Fibroblast of gingiva (primary cell): ENCODE measurements around the gene THRSP.
"Not testable (repeated sequence)": the region's sequence is repeated elsewhere in the genome, so short reads cannot be mapped to it uniquely, and the experiment has no call there.

Source experiments
- DNase-seq: peaks from one replicate; pipeline ENCODE4 v3.0.0-alpha.2; 2011; ENCODE audit warnings: low read depth

Gene THRSP

DNA sequence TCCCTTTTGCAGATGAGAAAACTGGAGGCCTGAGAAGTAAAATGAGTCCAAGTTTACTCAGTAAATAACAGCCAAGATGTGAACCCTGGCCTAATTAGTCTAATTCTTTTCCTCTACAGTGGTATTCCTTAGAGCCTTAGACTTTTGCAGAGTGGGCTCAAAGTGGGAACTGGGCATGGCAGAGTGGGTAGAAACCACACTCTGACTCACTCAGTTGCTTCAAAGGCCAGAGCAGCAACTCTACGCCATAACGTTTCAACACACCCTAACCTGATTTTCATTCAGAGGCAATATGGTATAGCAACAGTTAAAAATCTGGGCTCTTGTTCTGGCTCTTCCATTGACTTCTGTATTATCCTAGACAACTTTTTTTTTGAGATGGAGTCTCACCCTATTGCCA is 2.8 kb downstream of the THRSP start:
- DNase-seq: no peak

DNA sequence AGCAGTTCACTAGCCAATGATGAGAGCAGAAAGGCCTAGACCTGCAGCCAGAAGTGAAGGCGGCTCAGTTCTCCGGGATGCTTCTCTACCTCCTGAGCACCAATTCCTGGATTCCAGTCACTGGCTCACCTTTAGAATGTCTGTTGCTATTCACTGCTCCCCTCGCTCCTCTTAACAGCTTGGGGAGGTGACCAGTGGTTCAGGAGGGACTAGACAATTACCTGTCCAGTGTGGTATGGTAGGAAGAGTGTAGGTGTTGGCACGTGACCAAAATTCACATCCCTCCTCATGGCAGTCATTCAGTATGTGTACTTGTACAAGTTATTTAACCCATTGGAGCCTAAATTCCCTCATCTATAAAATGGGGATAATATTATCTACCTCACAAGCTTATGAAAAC is 4.0 kb downstream of the THRSP start:
- no peak for DNase-seq

- peak; percentile 13 for DNase-seq
Measured at GRCh38 chr11:78069465-78069864, 5.8 kb downstream of the THRSP start.

DNA sequence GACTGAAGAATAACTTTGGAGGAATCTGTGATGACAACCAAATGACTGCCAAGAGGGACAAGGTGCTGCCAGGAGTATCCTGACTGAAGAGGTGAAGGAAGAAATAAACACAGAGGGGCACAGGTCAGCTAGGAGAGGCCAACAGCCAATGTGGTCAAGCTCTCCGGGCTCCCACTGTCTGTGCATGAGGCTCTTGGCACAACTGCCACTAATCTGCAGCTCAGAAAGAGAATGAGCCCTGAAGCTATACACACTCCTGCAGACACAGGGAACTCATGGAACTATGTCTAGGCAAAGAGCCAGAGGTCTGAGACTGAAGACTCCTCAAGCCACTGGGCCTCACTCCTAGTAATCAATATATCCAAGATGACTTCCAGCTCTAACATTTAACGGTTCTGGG is 7.0 kb downstream of the THRSP start:
- no peak for DNase-seq

- no peak for DNase-seq
Measured at GRCh38 chr11:78071717-78072116, 8.1 kb downstream of the THRSP start.

DNA sequence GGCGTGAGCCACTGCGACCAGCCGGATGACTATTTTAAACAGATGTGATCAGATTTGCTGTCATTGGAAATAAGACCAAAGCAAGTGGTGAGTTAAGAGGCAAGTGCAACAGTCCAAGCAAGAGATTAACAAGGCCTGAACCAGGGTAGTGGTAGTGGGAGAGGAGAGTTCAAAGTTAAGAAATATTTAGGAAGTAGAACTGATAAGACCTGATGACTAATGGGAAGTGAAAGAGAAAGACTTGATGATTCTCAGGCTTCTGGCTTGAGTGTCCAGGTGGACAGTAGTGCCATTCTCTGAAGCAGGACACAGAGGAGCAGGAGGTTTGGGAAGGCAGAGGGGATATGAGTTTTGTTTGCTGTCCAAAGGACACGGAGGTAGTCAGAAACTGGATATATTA is 8.8 kb downstream of the THRSP start:
- no peak for DNase-seq

DNA sequence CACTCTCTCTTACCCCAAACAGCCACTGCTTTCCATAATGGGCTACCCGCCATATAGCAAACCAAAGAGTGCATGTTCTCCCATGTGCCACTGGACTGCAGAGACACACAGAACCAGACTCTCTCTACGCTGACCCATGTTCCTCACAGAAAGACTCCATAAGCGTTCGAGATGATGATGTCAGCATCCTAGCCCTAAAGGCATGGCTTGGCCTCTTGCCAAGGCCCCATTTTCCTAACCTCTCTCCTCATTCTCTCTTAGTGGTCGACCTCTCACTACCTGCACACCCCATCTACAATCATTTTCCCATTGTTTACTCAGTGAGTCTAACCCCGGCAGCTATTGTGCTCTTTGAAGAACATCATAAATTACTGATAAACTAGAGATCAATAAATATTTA is 11.1 kb downstream of the THRSP start:
- no peak for DNase-seq

- DNase-seq: no peak
Measured at GRCh38 chr11:78076733-78077403, 13.2 kb downstream of the THRSP start.

DNA sequence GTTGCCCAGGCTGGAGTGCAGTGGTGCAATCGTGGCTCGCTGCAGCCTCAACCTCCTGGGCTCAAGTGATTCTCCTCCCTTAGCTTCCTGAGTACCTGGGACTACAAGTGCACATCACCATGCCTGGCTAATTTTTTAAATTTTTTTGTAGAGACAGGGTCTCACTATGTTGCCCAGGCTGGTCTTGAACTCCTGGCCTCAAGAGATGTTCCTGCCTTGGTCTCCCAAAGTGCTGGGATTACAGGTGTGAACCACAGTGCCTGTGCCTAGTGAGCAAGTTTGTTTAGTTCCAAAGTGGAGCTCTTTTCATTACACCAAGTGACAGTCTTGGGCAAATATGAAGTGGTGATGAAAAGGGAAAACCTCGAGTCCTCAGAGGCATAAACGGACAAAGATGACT is 13.9 kb downstream of the THRSP start:
- not testable (repeated sequence) for DNase-seq

GRCh38 chr11:78078218-78079167 is 14.8 kb downstream of the THRSP start:
- DNase-seq: no peak

DNA sequence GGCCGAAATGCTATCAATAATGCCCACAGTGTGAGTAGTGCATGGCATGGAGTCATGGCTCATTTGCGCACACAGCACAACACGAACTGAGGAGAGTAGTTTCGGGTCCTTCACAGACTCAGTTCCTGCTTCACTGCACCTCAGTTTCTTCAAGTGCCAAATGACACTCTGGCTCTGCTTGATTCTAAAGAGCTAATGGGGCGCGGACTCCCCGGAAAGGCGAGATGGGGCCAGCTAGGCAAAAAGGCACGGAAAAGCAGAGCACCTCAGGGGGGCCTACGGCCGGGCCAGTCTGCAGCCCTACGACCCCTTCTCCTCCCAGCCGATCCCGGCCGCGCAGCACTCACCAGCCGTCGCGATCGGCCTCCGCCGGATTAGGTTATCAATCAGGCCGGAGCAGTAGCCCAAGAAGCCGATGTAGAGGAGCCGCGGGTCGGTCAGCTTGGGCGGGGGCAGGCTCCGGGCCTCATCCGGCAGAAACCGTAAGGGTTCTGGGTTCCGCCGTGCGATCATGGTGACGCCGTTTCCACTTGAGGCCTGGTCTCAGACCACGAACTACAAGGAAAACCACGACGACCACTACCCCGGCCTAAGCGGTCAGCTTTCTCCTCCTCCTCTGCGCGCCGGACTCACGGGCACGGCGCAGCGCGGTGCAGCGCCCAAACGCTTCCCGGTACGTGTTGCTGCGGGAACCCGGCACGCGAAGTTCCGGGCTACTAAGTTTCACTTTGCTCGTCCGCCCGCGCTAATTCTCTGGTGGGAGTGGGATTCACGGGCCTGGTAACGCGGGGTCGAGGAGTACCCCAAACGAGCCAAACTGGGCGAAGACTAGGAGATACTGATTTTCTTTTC is 15.8 kb downstream of the THRSP start, which contains the start of gene NDUFC2:
NDUFC2 (minus strand) TSS at position 631 of the 852 bp plus-strand sequence; CDS start at position 513, 118 bp downstream.
- peak; percentile 85 for DNase-seq

DNA sequence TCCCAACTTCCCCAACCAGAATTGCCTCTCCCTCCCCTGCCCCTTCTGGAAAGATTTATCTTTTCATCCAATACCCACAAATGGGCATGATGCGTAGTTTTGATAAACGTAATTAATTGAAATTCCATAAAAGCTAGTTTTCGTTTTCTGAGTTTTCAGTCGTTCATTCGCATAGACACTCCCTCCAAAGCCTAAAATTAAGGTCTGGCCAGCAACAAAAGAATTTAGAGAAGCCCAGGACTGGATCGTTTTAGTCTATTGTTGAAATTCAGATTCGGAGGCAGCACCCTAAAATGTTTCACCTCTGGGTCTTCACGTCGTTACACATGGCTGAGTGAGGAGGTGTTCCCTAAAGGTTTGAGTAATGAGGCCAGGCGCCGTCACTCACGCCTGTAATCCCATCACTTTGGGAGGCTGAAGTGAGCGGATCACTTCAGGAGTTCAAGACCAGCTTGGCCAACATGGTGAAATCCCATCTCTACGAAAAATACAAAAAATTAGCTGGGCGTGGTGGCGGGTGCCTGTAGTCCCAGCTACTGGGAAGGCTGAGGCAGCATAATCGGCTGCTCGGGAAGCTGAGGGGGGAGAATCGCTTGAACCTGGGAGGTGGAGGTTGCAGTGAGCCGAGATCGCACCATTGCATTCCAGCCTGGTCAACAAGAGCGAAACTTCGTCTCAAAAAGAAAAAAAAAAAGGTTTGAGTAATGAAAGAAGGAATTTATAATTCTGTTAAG is 16.6 kb downstream of the THRSP start:
- no peak for DNase-seq

GRCh38 chr11:78080818-78081495 is 17.3 kb downstream of the THRSP start:
- DNase-seq: no peak

DNA sequence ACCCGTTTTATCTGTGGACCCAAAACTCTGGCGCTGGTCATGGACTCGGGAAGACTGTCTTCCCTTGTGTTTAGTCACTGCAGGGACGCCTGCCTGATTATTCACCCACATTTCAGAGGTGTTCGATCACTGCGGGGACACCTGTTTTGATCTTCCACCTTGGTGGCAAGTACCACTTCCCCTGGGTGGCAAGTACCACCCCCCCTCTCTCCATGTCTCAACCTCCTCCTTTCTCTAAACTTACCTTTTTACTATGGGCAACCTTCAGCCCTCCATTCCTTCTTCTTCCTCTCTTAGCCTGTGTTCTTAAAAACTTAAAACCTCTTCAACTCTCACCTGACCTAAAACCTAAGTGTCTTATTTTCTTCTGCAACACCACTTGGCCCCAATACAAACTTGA is 17.9 kb downstream of the THRSP start:
- no peak for DNase-seq

DNA sequence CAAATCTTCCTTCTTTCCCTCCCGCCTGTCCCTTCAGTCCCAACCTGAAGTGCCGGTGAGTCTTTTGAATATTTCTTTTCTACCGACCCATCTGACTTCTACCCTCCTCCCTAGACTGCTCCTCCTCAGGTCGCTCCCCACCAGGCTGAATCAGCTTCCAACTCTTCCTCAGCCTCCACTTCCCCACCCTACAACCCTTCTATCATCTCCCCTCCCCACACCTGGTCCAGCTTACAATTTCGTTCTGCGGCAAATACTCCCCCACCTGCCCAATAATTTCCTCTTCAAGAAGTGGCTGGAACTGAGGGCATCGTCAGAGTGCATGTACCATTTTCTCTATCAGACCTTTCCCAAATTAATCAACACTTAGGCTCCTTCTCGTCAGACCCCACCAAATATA is 18.5 kb downstream of the THRSP start:
- no peak for DNase-seq

DNA sequence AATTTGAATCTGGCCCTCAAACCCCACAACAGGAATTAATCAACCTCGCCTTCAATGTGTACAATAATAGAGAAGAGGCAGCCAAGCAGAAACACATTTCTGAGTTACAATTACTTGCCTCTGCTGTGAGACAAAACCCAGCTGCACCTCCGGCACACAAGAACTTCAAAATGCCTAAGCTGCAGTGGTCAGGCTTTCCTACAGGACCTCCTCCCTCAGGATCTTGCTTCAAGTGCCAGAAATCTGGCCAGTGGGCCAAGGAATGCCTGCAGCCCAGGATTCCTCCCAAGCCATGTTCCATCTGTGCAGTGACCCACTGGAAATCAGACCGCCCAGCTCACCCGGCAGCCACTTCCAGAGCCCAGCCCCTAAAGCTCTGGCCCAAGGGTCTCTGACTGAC is 19.4 kb downstream of the THRSP start:
- DNase-seq: no peak

DNA sequence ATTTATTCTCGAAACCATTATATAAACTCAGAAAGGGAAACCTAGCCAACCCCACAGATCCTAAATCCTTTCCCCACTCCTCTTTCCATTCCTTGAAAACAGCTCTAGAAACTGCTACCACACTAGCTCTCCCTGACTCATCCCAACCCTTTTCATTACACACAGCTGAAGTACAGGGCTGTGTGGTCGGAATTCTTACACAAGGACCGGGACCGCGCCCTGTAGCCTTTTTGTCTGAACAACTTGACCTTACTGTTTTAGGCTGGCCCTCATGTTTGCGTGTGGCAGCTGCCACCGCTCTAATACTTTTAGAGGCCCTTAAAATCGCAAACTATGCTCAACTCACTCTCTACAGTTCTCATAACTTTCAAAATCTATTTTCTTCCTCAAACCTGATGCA is 20.8 kb downstream of the THRSP start:
- not testable (repeated sequence) for DNase-seq

GRCh38 chr11:78085972-78086371 is 22.3 kb downstream of the THRSP start:
- DNase-seq: no peak

DNA sequence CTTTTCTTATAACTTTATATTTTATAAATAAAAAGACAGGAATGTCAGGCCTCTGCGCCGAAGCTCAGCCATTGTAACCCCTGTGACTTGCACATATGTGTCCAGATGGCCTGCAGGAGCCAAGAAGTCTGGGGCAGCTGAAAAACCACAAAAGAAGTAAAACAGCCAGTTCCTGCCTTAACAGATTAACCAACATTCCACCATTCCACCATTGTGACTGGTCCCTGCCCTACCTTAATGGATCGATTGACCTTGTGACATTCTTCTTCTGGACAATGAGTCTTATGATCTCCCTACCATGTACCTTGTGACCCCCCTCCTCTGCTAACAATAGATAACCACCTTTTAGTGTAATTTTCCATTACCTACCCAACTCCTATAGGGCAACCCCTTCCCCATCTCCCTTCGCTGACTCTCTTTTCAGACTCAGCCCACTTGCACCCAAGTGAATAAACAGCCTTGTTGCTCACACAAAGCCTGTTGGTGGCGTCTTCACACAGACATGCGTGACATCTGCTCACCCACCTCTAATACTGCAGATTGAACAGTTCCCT is 22.9 kb downstream of the THRSP start:
- DNase-seq: not testable (repeated sequence)

- DNase-seq: no peak
Measured at GRCh38 chr11:78094250-78094649, 30.6 kb downstream of the THRSP start.
